Endodermal cell (in vitro differentiated cells): ENCODE measurements around the gene PDCL2. TPM values are rescaled to one million over a fixed set of nuclear protein-coding genes. Genes with fewer than 3 reads are reported as not detected.

Experiments
- DNase-seq: peaks from one replicate; pipeline ENCODE4 v3.0.0-alpha.2; 2017
- H3K27ac ChIP-seq: 2 replicates; pipeline ENCODE4 v1.5.1; 2013; ENCODE audit warnings: mild to moderate bottlenecking, low read depth, low read length, moderate library complexity
- H3K27me3 ChIP-seq: 2 replicates; pipeline ENCODE4 v1.6.1; 2013; ENCODE audit warnings: mild to moderate bottlenecking, low read length, moderate library complexity; ENCODE audit not compliant: insufficient read depth, control insufficient read depth, poor library complexity, severe bottlenecking
- H3K36me3 ChIP-seq: 2 replicates; pipeline ENCODE4 v1.7.0; 2013; ENCODE audit warnings: mild to moderate bottlenecking, low read length, moderate library complexity; ENCODE audit not compliant: control insufficient read depth, insufficient read depth
- H3K4me1 ChIP-seq: one replicate; pipeline ENCODE4 v1.7.0; 2013; ENCODE audit warnings: low read length; ENCODE audit not compliant: control insufficient read depth, insufficient read depth
- H3K4me3 ChIP-seq: 2 replicates; pipeline ENCODE4 v1.5.1; 2013; ENCODE audit warnings: mild to moderate bottlenecking, low read length, moderate library complexity
- H3K9ac ChIP-seq: 2 replicates; pipeline ENCODE4 v1.6.1; 2013; ENCODE audit warnings: mild to moderate bottlenecking, low read length, moderate library complexity; ENCODE audit not compliant: poor library complexity, severe bottlenecking; ENCODE audit errors: extremely low read depth
- H3K9me3 ChIP-seq: 2 replicates; pipeline ENCODE4 v1.6.1; 2013; ENCODE audit warnings: mild to moderate bottlenecking, low read length, moderate library complexity; ENCODE audit not compliant: control insufficient read depth
- H3K27ac Mint-ChIP-seq: 2 replicates; pipeline ENCODE4 v1.8.0; 2020; ENCODE audit warnings: mixed read lengths
- H3K27me3 Mint-ChIP-seq: 2 replicates; pipeline ENCODE4 v1.8.0; 2021; ENCODE audit warnings: mild to moderate bottlenecking, mixed read lengths; ENCODE audit not compliant: insufficient read depth
- H3K36me3 Mint-ChIP-seq: 2 replicates; pipeline ENCODE4 v1.8.0; 2020; ENCODE audit warnings: low read depth, mixed read lengths
- H3K4me1 Mint-ChIP-seq: 2 replicates; pipeline ENCODE4 v1.8.0; 2020; ENCODE audit warnings: mixed read lengths
- H3K4me3 Mint-ChIP-seq: 2 replicates; pipeline ENCODE4 v1.8.0; 2020; ENCODE audit warnings: mild to moderate bottlenecking, moderate library complexity, mixed read lengths
- H3K9me3 Mint-ChIP-seq: 2 replicates; pipeline ENCODE4 v1.8.0; 2020; ENCODE audit warnings: mild to moderate bottlenecking, mixed read lengths
- whole genome bisulfite sequencing, 2 experiments: methylation state at CpG; one replicate each; pipeline versions ENCODE4 v1.1.5 to v1.1.7; 2013; ENCODE audit warnings: missing lambda C conversion rate in 2 of 2, mixed read lengths in 1 of 2; ENCODE audit not compliant: insufficient coverage in 1 of 2, insufficient read length in 1 of 2; 5-methylcytosine and 5-hydroxymethylcytosine counted together
- total RNA-seq, 2 donors: library from RNA; stranded (reverse); fragmentation: NEBNext Ultra II Directional in 1 of 2; extraction: Animal tissue kit (Norgen Biotek cat#: 25700) in 1 of 2; gene quantifications; 2 replicates in 1 of 2; 3 replicates in 1 of 2; pipeline ENCODE4 v1.2.1, GENCODE V29; 2021
- TF ChIP-seq, protein P1 (sequence below): fragments of 200-600 bp; sonication (generic); conservative IDR thresholded peaks from 2 replicates; pipeline ENCODE4 v1.5.0; 2021; ENCODE audit warnings: antibody characterized with exemption, mild to moderate bottlenecking

PDCL2 gene
- total RNA-seq, 2 donors from 2014 or later: not detected

DNA sequence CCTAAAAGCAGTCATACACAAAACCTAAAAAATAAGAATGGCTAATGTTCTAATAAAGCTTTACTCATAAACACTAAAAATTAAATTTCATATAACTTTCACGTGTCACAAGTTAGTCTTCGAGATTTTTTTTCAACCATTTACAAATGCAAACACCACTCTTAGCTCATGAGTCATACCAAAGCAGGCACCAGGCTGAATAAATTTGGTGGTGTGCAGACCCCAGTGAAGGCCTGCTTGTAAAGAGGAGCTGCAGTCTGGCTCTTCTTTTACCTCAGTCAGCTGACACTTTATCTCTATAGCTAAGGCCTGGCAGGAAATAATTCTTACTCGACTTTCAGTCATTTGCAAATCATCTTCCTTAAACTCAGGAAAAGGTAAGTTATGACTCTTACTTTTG is 82.8 kb downstream of the PDCL2 start:
- peak overlapping the region; percentile 68 for H3K27ac Mint-ChIP-seq

GRCh38 chr4:55507612-55508011 is 84.4 kb downstream of the PDCL2 start:
- WGBS, 2 experiments: 91% methylated on average over 1 of the region's 1 CpG; no CpG with 5 or more reads in 1 of the 2 experiments
- Mint-ChIP-seq H3K4me3 (no peak overlapping the region), H3K27me3 (no peaks in the 10 kb centered on the region), H3K9me3 (no peaks in the 10 kb centered on the region), H3K36me3 (peaks cover 33% of the 10 kb centered on the region), H3K27ac (no peak overlapping the region), H3K4me1 (peaks cover 8% of the 10 kb centered on the region)
- no peak overlapping the region for H3K27ac ChIP-seq
- no peak overlapping the region for H3K9ac ChIP-seq
- H3K9me3 ChIP-seq: peaks cover 7% of the 10 kb centered on the region
- TF ChIP-seq, protein P1, sequence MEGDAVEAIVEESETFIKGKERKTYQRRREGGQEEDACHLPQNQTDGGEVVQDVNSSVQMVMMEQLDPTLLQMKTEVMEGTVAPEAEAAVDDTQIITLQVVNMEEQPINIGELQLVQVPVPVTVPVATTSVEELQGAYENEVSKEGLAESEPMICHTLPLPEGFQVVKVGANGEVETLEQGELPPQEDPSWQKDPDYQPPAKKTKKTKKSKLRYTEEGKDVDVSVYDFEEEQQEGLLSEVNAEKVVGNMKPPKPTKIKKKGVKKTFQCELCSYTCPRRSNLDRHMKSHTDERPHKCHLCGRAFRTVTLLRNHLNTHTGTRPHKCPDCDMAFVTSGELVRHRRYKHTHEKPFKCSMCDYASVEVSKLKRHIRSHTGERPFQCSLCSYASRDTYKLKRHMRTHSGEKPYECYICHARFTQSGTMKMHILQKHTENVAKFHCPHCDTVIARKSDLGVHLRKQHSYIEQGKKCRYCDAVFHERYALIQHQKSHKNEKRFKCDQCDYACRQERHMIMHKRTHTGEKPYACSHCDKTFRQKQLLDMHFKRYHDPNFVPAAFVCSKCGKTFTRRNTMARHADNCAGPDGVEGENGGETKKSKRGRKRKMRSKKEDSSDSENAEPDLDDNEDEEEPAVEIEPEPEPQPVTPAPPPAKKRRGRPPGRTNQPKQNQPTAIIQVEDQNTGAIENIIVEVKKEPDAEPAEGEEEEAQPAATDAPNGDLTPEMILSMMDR: no peak
- H3K4me3 ChIP-seq: no peak overlapping the region
- H3K27me3 ChIP-seq: no peaks in the 10 kb centered on the region
- no peaks in the 10 kb centered on the region for H3K4me1 ChIP-seq
- H3K36me3 ChIP-seq: peaks cover 17% of the 10 kb centered on the region
- DNase-seq: no peak

More for the DNA sequence above, 82.8 kb downstream of the PDCL2 start:
- peaks cover 17% of the 10 kb centered on the region for H3K36me3 ChIP-seq
- H3K27me3 ChIP-seq: no peaks in the 10 kb centered on the region
- H3K4me3 ChIP-seq: no peak overlapping the region
- TF ChIP-seq, protein P1: no peak
- peaks cover 8% of the 10 kb centered on the region for H3K4me1 Mint-ChIP-seq
- no peaks in the 10 kb centered on the region for H3K4me1 ChIP-seq
- no peak for DNase-seq
- H3K27ac ChIP-seq: no peak overlapping the region
- H3K9me3 Mint-ChIP-seq: no peaks in the 10 kb centered on the region
- H3K9ac ChIP-seq: no peak overlapping the region
- H3K36me3 Mint-ChIP-seq: peaks cover 26% of the 10 kb centered on the region
- WGBS, 2 experiments: 57 to 85% methylated on average over 2 to 3 of the region's 3 CpGs
- H3K9me3 ChIP-seq: peaks cover 11% of the 10 kb centered on the region
- H3K27me3 Mint-ChIP-seq: no peaks in the 10 kb centered on the region
- H3K4me3 Mint-ChIP-seq: no peak overlapping the region

Other genes starting within 250 kb of the PDCL2 start
- gene SRD5A3, start 246.0 kb downstream of the PDCL2 start, total RNA-seq: 10 to 100 TPM; 34.5 to 37.1 TPM
- 100 to 1,000 TPM in 1 of 2 donors, 10 to 100 TPM in 1; 90.5 to 100 TPM for gene TMEM165, start 196.3 kb downstream of the PDCL2 start, total RNA-seq
- gene CLOCK, start 45.3 kb downstream of the PDCL2 start, total RNA-seq: 10 to 100 TPM; 22.9 to 25.1 TPM
- gene NMU, start 44.1 kb upstream of the PDCL2 start, total RNA-seq: 10 to 100 TPM in 1 of 2 donors, 1 to 10 TPM in 1; 9.6 to 17.2 TPM
- gene EXOC1L, start 227.5 kb upstream of the PDCL2 start, total RNA-seq: not detected